Uterus (tissue), 4 donors: Measurements from ENCODE around the gene KANTR. TPM values are rescaled to one million over a fixed set of nuclear protein-coding genes. Genes with fewer than 3 reads are reported as not detected.

Source experiments
- DNase-seq, 2 donors: peaks; one replicate each; pipeline ENCODE4 v3.0.0-alpha.2; 2019 to 2020
- H3K27ac ChIP-seq, 2 donors: fragments of 200-600 bp; sonication (generic); 1 replicate in 1 of 2; 2 replicates in 1 of 2; pipeline ENCODE4 v1.5.1; 2016 to 2018
- H3K27me3 ChIP-seq, 2 donors: fragments of 200-600 bp; sonication (generic); one replicate each; pipeline ENCODE4 v1.5.1; 2018 to 2019; ENCODE audit warnings: control low read depth in 1 of 2
- H3K36me3 ChIP-seq, 2 donors: fragments of 200-600 bp; sonication (generic); one replicate each; pipeline ENCODE4 v1.5.1; 2019; ENCODE audit warnings: control low read depth in 1 of 2
- H3K4me1 ChIP-seq, 2 donors: fragments of 200-600 bp; sonication (generic); one replicate each; pipeline ENCODE4 v1.5.1; 2018 to 2019; ENCODE audit warnings: control low read depth in 1 of 2
- H3K4me3 ChIP-seq, 2 donors: fragments of 200-600 bp; sonication (generic); 1 replicate in 1 of 2; 2 replicates in 1 of 2; pipeline ENCODE4 v1.5.1; 2018 to 2019; ENCODE audit warnings: mild to moderate bottlenecking in 1 of 2
- H3K9me3 ChIP-seq, 2 donors: fragments of 200-600 bp; sonication (generic); one replicate each; pipeline ENCODE4 v1.5.1; 2019; ENCODE audit warnings: control low read depth in 1 of 2
- POLR2A ChIP-seq, 2 donors: fragments of 450-650 bp; IDR thresholded peaks; one replicate each; pipeline ENCODE4 v1.6.1; 2016; ENCODE audit warnings: antibody characterized with exemption in 2 of 2, mild to moderate bottlenecking in 1 of 2, moderate library complexity in 1 of 2
- intact Hi-C: fragments of 100-400 bp; cut with DNase I; formaldehyde crosslinking; loops from one replicate; pipeline ENCODE4 v1.15.1; 2023; ENCODE audit warnings: low total_unique reads
- total RNA-seq, 4 donors: library from RNA; depleted of rRNA in 3 of 4; stranded (reverse); fragments of >200 nt in 3 of 4; gene quantifications; one replicate each; pipeline versions ENCODE4 v1.1.0 to v1.2.4, GENCODE V29; 2014 to 2023
- TF ChIP-seq, protein P1 (sequence below), 4 experiments: fragments of 200-600 bp in 2 of 4; fragments of 450-650 bp in 2 of 4; sonication (generic) in 2 of 4; IDR thresholded peaks; one replicate each; pipeline ENCODE4 v1.5.1; 2016 to 2019; ENCODE audit warnings: antibody characterized with exemption in 4 of 4, mild to moderate bottlenecking in 2 of 4, moderate library complexity in 1 of 4
- donor health status: DM: yes; HTN: yes; CAD: no.

Gene KANTR
- total RNA-seq, 4 donors from 2014 or later, result 22.6 to 71.7 (median 33.6) TPM

GRCh38 chrX:53133400-53133799, 39.5 kb downstream of the KANTR start:
- no peak overlapping the region for H3K27ac ChIP-seq
- no peaks in the 10 kb centered on the region for H3K9me3 ChIP-seq
- intact Hi-C loops, result no loop called here
- no peak overlapping the region for H3K4me3 ChIP-seq
- DNase-seq, result no peak
- no peaks in the 10 kb centered on the region for H3K4me1 ChIP-seq
- TF ChIP-seq, protein P1, sequence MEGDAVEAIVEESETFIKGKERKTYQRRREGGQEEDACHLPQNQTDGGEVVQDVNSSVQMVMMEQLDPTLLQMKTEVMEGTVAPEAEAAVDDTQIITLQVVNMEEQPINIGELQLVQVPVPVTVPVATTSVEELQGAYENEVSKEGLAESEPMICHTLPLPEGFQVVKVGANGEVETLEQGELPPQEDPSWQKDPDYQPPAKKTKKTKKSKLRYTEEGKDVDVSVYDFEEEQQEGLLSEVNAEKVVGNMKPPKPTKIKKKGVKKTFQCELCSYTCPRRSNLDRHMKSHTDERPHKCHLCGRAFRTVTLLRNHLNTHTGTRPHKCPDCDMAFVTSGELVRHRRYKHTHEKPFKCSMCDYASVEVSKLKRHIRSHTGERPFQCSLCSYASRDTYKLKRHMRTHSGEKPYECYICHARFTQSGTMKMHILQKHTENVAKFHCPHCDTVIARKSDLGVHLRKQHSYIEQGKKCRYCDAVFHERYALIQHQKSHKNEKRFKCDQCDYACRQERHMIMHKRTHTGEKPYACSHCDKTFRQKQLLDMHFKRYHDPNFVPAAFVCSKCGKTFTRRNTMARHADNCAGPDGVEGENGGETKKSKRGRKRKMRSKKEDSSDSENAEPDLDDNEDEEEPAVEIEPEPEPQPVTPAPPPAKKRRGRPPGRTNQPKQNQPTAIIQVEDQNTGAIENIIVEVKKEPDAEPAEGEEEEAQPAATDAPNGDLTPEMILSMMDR (IDR thresholded peaks at IDR 0.05), result no peak
- no peak for TF ChIP-seq POLR2A (IDR thresholded peaks at IDR 0.05)
- no peaks in the 10 kb centered on the region for H3K27me3 ChIP-seq
- no peaks in the 10 kb centered on the region for H3K36me3 ChIP-seq

DNA sequence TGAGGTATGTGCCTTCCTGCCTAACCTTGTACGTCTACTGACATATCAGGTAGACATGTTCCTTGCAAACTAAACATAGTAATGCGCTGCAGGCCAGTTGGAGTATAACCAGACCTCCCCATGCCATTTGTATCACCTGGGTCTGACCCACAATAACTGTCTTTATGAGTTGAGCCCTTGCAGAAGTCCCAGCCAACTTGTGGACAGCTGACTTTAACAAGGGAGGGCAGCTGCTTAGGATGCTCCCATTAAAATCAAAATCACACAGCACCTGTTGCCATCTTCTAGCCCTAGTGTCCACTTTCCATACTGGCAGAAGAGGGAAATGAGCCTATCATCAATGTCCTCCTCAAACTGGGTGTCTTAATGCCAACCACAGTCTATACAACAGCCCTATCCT, 41.6 kb downstream of the KANTR start:
- intact Hi-C loops, result no loop called here
- no peaks in the 10 kb centered on the region for H3K36me3 ChIP-seq
- no peaks in the 10 kb centered on the region for H3K4me1 ChIP-seq
- no peaks in the 10 kb centered on the region for H3K27me3 ChIP-seq
- H3K4me3 ChIP-seq, result no peak overlapping the region
- no peak for DNase-seq
- H3K27ac ChIP-seq, result no peak overlapping the region
- no peaks in the 10 kb centered on the region for H3K9me3 ChIP-seq
- TF ChIP-seq, protein P1 (IDR thresholded peaks at IDR 0.05), result no peak
- TF ChIP-seq POLR2A (IDR thresholded peaks at IDR 0.05), result no peak

DNA sequence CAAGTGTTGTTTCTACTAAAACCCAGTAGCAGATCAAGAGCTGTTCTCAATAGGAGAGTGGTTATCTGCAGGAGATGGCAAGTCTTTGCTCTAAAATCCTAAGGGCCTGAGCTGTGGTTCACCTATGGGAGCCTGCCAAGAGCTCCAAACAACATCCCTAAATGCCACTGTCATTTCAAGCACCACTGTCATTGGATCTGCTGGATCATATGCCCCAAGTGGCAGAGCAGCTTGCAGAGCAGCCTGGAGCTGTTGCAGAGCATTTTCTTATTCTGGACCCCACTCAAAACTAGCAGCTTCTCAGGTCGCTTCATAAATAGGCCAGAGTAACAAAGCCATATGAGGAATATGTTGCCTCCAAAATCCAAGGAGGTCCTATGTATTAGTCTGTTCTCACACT, 59.6 kb downstream of the KANTR start:
- intact Hi-C loops, result no loop called here
- Histone ChIP-seq H3K36me3 (no peaks in the 10 kb centered on the region), H3K9me3 (no peaks in the 10 kb centered on the region), H3K27me3 (no peaks in the 10 kb centered on the region), H3K4me3 (no peak overlapping the region), H3K4me1 (no peaks in the 10 kb centered on the region), H3K27ac (no peak overlapping the region)
- no peak for DNase-seq
- TF ChIP-seq, protein P1 (IDR thresholded peaks at IDR 0.05), result no peak
- no peak for TF ChIP-seq POLR2A (IDR thresholded peaks at IDR 0.05)

DNA sequence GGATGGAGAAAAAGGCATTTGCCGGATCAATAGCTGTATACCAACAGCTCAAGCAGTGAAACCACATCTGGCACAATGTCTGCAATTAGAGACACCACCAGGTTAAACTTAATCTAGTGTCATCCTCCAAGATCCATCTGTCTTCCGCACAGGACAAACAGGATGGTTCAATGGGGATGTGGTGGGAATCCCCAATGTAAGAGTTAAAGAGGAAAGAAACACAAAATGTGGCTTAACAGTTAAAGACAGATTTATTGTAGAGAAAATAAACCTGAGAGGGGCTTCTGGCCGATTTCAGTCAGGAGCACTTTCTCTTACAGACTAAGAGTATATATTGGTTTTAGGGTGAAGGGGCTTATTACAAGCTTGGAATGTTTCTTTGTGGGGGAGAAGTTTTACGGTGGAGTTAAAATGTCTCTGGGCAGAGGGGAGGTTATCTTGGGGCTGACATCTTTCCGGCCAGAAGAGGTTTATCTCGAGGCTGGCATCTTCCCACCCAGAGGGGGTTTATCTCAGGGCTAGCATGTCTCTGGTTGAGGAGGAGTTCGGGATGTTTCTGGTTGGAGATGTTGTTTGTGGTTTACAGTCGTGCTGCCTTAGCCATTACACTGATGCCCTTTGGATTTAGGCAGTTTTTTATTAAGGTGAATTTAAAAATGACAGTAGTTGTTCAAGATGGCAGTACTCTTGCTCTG, 61.7 kb downstream of the KANTR start:
- no peaks in the 10 kb centered on the region for H3K27me3 ChIP-seq
- DNase-seq, result no peak
- intact Hi-C loops, result no loop called here
- no peak for TF ChIP-seq POLR2A (IDR thresholded peaks at IDR 0.05)
- TF ChIP-seq, protein P1 (IDR thresholded peaks at IDR 0.05), result no peak
- H3K27ac ChIP-seq, result no peak overlapping the region
- no peaks in the 10 kb centered on the region for H3K9me3 ChIP-seq
- H3K4me1 ChIP-seq, result no peaks in the 10 kb centered on the region
- H3K36me3 ChIP-seq, result no peaks in the 10 kb centered on the region
- H3K4me3 ChIP-seq, result no peak overlapping the region

DNA sequence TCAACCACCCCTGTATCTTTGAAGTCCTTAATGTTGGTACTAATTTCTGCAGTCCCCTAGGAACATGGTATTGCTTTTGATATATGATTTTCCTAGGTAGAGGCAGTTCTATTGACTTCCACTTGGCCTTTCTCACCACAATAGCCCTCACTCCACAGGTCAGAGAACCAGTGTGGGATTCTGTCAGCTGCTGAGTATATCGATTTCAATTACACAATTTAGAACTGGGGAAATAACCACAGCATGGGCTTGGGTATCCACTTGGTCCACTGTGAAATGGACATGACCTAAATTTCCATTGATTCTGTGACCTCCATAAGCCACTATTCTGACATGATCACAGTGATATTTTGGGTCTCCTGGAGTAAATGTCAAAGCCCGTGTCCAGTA, 62.3 kb downstream of the KANTR start:
- DNase-seq, result no peak
- TF ChIP-seq, protein P1 (IDR thresholded peaks at IDR 0.05), result no peak
- no peak for TF ChIP-seq POLR2A (IDR thresholded peaks at IDR 0.05)
- Histone ChIP-seq H3K9me3 (no peaks in the 10 kb centered on the region), H3K27me3 (no peaks in the 10 kb centered on the region), H3K4me1 (no peaks in the 10 kb centered on the region), H3K36me3 (no peaks in the 10 kb centered on the region), H3K27ac (no peak overlapping the region), H3K4me3 (no peak overlapping the region)
- intact Hi-C loops, result no loop called here
